Panc1 (cell line): Measurements from ENCODE around the gene GNB1. TPM values are rescaled to one million over a fixed set of nuclear protein-coding genes. Genes with fewer than 3 reads are reported as not detected.

Source experiments
- total RNA-seq: library from RNA; stranded (reverse); gene quantifications from one replicate; pipeline ENCODE4 v1.2.1, GENCODE V29; 2021; ENCODE audit not compliant: unreplicated experiment

The GNB1 gene
- total RNA-seq, 1 experiment from 2014 or later = 499 TPM

Other genes starting within 250 kb of the GNB1 start
- gene CDK11B, start 232.1 kb downstream of the GNB1 start, total RNA-seq = 36.5 TPM
- gene SLC35E2B, start 198.3 kb downstream of the GNB1 start, total RNA-seq = 75.7 TPM
- 83.6 TPM for gene CDK11A, start 166.7 kb downstream of the GNB1 start, total RNA-seq
- gene NADK, start 112.6 kb downstream of the GNB1 start, total RNA-seq = 101 TPM
- 1.5 TPM for gene CALML6, start 24.2 kb upstream of the GNB1 start, total RNA-seq
- 2.5 TPM for gene TMEM52, start 28.2 kb upstream of the GNB1 start, total RNA-seq
- not detected for gene CFAP74, start 112.7 kb upstream of the GNB1 start, total RNA-seq
- 3.0 TPM for gene GABRD, start 128.3 kb upstream of the GNB1 start, total RNA-seq
- 26.7 TPM for gene PRKCZ, start 159.3 kb upstream of the GNB1 start, total RNA-seq